Liver (tissue), 9 donors: ENCODE results near the gene PCYOX1L. TPM values are rescaled to one million over a fixed set of nuclear protein-coding genes. Genes with fewer than 3 reads are reported as not detected.

ENCODE experiments used
- DNase-seq: peaks from one replicate; pipeline ENCODE4 v3.0.0-alpha.2; 2017; ENCODE audit warnings: low spot score
- H3K27ac ChIP-seq, 2 donors: one replicate each; pipeline ENCODE4 v1.7.0; 2013; ENCODE audit warnings: inconsistent platforms in 2 of 2, low read length in 2 of 2, control low read depth in 1 of 2, low read depth in 1 of 2, mild to moderate bottlenecking in 1 of 2
- H3K27me3 ChIP-seq, 4 donors: one replicate each; pipeline versions ENCODE4 v1.6.1 to v1.7.0; 2013; ENCODE audit warnings: low read length in 3 of 4, inconsistent platforms in 1 of 4, mild to moderate bottlenecking in 1 of 4, moderate library complexity in 1 of 4; ENCODE audit not compliant: control insufficient read depth in 4 of 4, insufficient read depth in 4 of 4
- H3K36me3 ChIP-seq, 4 donors: one replicate each; pipeline versions ENCODE4 v1.6.1 to v1.7.0; 2013; ENCODE audit warnings: low read length in 3 of 4, mild to moderate bottlenecking in 3 of 4, low read depth in 1 of 4, moderate library complexity in 1 of 4; ENCODE audit not compliant: control insufficient read depth in 4 of 4, insufficient read depth in 3 of 4
- H3K4me1 ChIP-seq, 4 donors: one replicate each; pipeline versions ENCODE4 v1.6.1 to v1.7.0; 2013; ENCODE audit warnings: low read length in 3 of 4, mild to moderate bottlenecking in 3 of 4, moderate library complexity in 1 of 4; ENCODE audit not compliant: control insufficient read depth in 4 of 4, insufficient read depth in 4 of 4
- H3K4me3 ChIP-seq, 3 donors: one replicate each; pipeline versions ENCODE4 v1.6.1 to v1.7.0; 2013; ENCODE audit warnings: low read length in 3 of 3, control low read depth in 1 of 3, low read depth in 1 of 3, mild to moderate bottlenecking in 1 of 3
- H3K9ac ChIP-seq, 2 donors: one replicate each; pipeline ENCODE4 v1.7.0; 2013; ENCODE audit warnings: low read length in 2 of 2, mild to moderate bottlenecking in 2 of 2, moderate library complexity in 2 of 2, control low read depth in 1 of 2, low read depth in 1 of 2
- H3K9me3 ChIP-seq, 4 donors: one replicate each; pipeline versions ENCODE4 v1.6.1 to v1.7.0; 2013; ENCODE audit warnings: low read length in 3 of 4; ENCODE audit not compliant: control insufficient read depth in 4 of 4
- ATF3 ChIP-seq: IDR thresholded peaks from 2 replicates; pipeline ENCODE4 v1.6.1; 2016; ENCODE audit warnings: antibody characterized with exemption
- CTCF ChIP-seq: fragments of 150-350 bp; IDR thresholded peaks from 2 replicates; pipeline ENCODE4 v1.5.1; 2017; ENCODE audit warnings: improper control_type of control experiment, low read depth, low read length; ENCODE audit not compliant: missing input control
- EGR1 ChIP-seq, 2 donors: IDR thresholded peaks; 2 replicates each; pipeline ENCODE4 v1.6.1; 2016 to 2018; ENCODE audit warnings: antibody characterized with exemption in 2 of 2, low read depth in 2 of 2
- FOXA1 ChIP-seq: IDR thresholded peaks from 2 replicates; pipeline ENCODE4 v1.6.1; 2016; ENCODE audit warnings: antibody characterized with exemption
- FOXA2 ChIP-seq: IDR thresholded peaks from 2 replicates; pipeline ENCODE4 v1.6.1; 2016; ENCODE audit warnings: antibody characterized with exemption
- GABPA ChIP-seq, 2 donors: IDR thresholded peaks in 1 of 2; conservative IDR thresholded peaks in 1 of 2; 2 replicates each; pipeline ENCODE4 v1.6.1; 2016; ENCODE audit warnings: antibody characterized with exemption in 2 of 2, mild to moderate bottlenecking in 1 of 2, moderate library complexity in 1 of 2
- HNF4A ChIP-seq, 2 donors: conservative IDR thresholded peaks; 2 replicates each; pipeline ENCODE4 v1.6.1; 2016; ENCODE audit warnings: antibody characterized with exemption in 2 of 2, mild to moderate bottlenecking in 2 of 2
- HNF4G ChIP-seq: IDR thresholded peaks from 2 replicates; pipeline ENCODE4 v1.6.1; 2016; ENCODE audit warnings: antibody characterized with exemption
- JUND ChIP-seq, 2 donors: IDR thresholded peaks; 2 replicates each; pipeline ENCODE4 v1.6.1; 2016; ENCODE audit warnings: antibody characterized with exemption in 2 of 2
- MAX ChIP-seq: IDR thresholded peaks from 2 replicates; pipeline ENCODE4 v1.6.1; 2016; ENCODE audit warnings: antibody characterized with exemption
- NR2F2 ChIP-seq: IDR thresholded peaks from 2 replicates; pipeline ENCODE4 v1.6.1; 2016; ENCODE audit warnings: antibody characterized with exemption
- RAD21 ChIP-seq, 2 donors: IDR thresholded peaks; 2 replicates each; pipeline ENCODE4 v1.6.1; 2016; ENCODE audit warnings: antibody characterized with exemption in 2 of 2, mild to moderate bottlenecking in 2 of 2
- REST ChIP-seq: IDR thresholded peaks from 2 replicates; pipeline ENCODE4 v1.6.1; 2016; ENCODE audit warnings: antibody characterized with exemption, mild to moderate bottlenecking
- RXRA ChIP-seq, 2 donors: IDR thresholded peaks; 2 replicates each; pipeline ENCODE4 v1.6.1; 2017 to 2018; ENCODE audit warnings: antibody characterized with exemption in 2 of 2, mild to moderate bottlenecking in 1 of 2
- SP1 ChIP-seq: IDR thresholded peaks from 2 replicates; pipeline ENCODE4 v1.6.1; 2018; ENCODE audit warnings: antibody characterized with exemption, mild to moderate bottlenecking
- TAF1 ChIP-seq: conservative IDR thresholded peaks from 2 replicates; pipeline ENCODE4 v1.6.1; 2016; ENCODE audit warnings: antibody characterized with exemption, mild to moderate bottlenecking
- YY1 ChIP-seq: IDR thresholded peaks from 2 replicates; pipeline ENCODE4 v1.6.1; 2016; ENCODE audit warnings: antibody characterized with exemption, mild to moderate bottlenecking
- ZBTB33 ChIP-seq: IDR thresholded peaks from 2 replicates; pipeline ENCODE4 v1.6.1; 2016; ENCODE audit warnings: antibody characterized with exemption
- WGBS: extraction: QIAGEN DNeasy Blood & Tissue Kit; methylation state at CpG from one replicate; pipeline ENCODE4 v1.1.7; 2013; 5-methylcytosine and 5-hydroxymethylcytosine counted together
- polyA plus RNA-seq, 2 donors: library from polyadenylated mRNA; stranded (reverse) in 1 of 2; unstranded in 1 of 2; fragments of 200-250 nt in 1 of 2; fragments of >200 nt in 1 of 2; fragmentation: Nextera tagmentation in 1 of 2; extraction: Ambion mirVana in 1 of 2; gene quantifications; one replicate each; pipeline versions ENCODE4 v1.2.1 to v1.2.3, GENCODE V29; 2013 to 2015
- total RNA-seq, 2 donors: library from RNA; depleted of rRNA; stranded (reverse); fragments of >200 nt; gene quantifications; one replicate each; pipeline ENCODE4 v1.2.3, GENCODE V29; 2014
- donor health status: healthy.
- donor health status: healthy.
- donor health status: healthy.
- donor health status: healthy.
- donor health status: healthy.

The PCYOX1L gene
- total and polyA plus RNA-seq, 4 donors = 0.47 to 4.4 (median 1.1) TPM

GRCh38 chr5:149358868-149359495 lies 1.1 kb downstream of the PCYOX1L start:
- no peak for TF ChIP-seq SP1
- TF ChIP-seq TAF1 = no peak
- TF ChIP-seq RAD21 (IDR thresholded peaks at IDR 0.05) = no peak
- TF ChIP-seq FOXA2 = no peak
- no peak for TF ChIP-seq HNF4G
- no peak for TF ChIP-seq CTCF
- TF ChIP-seq REST = no peak
- TF ChIP-seq EGR1 (IDR thresholded peaks at IDR 0.05; ENCODE audit: low read depth in 2 of 2) = no peak
- TF ChIP-seq YY1 = no peak
- no peak for TF ChIP-seq FOXA1
- no peak for TF ChIP-seq GABPA (IDR thresholded peaks at IDR 0.05 in 1 of 2, conservative IDR thresholded peaks at IDR 0.05 in 1 of 2)
- no peak for TF ChIP-seq ATF3
- H3K9ac ChIP-seq = no peak overlapping the region
- peaks cover 0 to 5% (median 0%) of the 10 kb centered on the region in 4 donors for H3K36me3 ChIP-seq
- 90% methylated on average over 8 of the region's 8 CpGs for WGBS
- no peak overlapping the region for H3K27ac ChIP-seq
- H3K9me3 ChIP-seq = no peaks in the 10 kb centered on the region
- no peaks in the 10 kb centered on the region for H3K27me3 ChIP-seq
- H3K4me1 ChIP-seq = peaks cover 2 to 10% (median 5%) of the 10 kb centered on the region in 4 donors
- H3K4me3 ChIP-seq = no peak overlapping the region
- no peak for DNase-seq

GRCh38 chr5:149360272-149360671 lies 2.4 kb downstream of the PCYOX1L start:
- no peak overlapping the region for H3K4me3 ChIP-seq
- H3K9ac ChIP-seq = no peak overlapping the region
- H3K9me3 ChIP-seq = no peaks in the 10 kb centered on the region
- WGBS = 79% methylated on average over 1 of the region's 1 CpG
- no peaks in the 10 kb centered on the region for H3K27me3 ChIP-seq
- no peaks in the 10 kb centered on the region for H3K36me3 ChIP-seq
- peaks cover 2 to 10% (median 5%) of the 10 kb centered on the region in 4 donors for H3K4me1 ChIP-seq
- H3K27ac ChIP-seq = no peak overlapping the region
- DNase-seq = no peak
- TF ChIP-seq JUND (IDR thresholded peaks at IDR 0.05) = no peak
- no peak for TF ChIP-seq GABPA (IDR thresholded peaks at IDR 0.05 in 1 of 2, conservative IDR thresholded peaks at IDR 0.05 in 1 of 2)
- no peak for TF ChIP-seq ZBTB33
- TF ChIP-seq MAX = no peak
- TF ChIP-seq SP1 = no peak
- TF ChIP-seq RXRA (IDR thresholded peaks at IDR 0.05) = no peak
- TF ChIP-seq ATF3 = no peak
- TF ChIP-seq FOXA2 = no peak
- TF ChIP-seq RAD21 (IDR thresholded peaks at IDR 0.05) = no peak
- no peak for TF ChIP-seq HNF4A (conservative IDR thresholded peaks at IDR 0.05)
- TF ChIP-seq NR2F2 = no peak
- TF ChIP-seq CTCF = no peak
